HG03103 (cell line): Measurements from ENCODE around the gene SLC37A3.
"Not testable (repeated sequence)": the region's sequence is repeated elsewhere in the genome, so short reads cannot be mapped to it uniquely, and the experiment has no call there.

Experiments
- ATAC-seq: cut with Tn5 transposase; IDR thresholded peaks from one replicate; pipeline ENCODE4 v1.9.1; 2021; ENCODE audit warnings: low read depth; ENCODE audit not compliant: unreplicated experiment

The SLC37A3 gene, protein sequence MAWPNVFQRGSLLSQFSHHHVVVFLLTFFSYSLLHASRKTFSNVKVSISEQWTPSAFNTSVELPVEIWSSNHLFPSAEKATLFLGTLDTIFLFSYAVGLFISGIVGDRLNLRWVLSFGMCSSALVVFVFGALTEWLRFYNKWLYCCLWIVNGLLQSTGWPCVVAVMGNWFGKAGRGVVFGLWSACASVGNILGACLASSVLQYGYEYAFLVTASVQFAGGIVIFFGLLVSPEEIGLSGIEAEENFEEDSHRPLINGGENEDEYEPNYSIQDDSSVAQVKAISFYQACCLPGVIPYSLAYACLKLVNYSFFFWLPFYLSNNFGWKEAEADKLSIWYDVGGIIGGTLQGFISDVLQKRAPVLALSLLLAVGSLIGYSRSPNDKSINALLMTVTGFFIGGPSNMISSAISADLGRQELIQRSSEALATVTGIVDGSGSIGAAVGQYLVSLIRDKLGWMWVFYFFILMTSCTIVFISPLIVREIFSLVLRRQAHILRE

DNA sequence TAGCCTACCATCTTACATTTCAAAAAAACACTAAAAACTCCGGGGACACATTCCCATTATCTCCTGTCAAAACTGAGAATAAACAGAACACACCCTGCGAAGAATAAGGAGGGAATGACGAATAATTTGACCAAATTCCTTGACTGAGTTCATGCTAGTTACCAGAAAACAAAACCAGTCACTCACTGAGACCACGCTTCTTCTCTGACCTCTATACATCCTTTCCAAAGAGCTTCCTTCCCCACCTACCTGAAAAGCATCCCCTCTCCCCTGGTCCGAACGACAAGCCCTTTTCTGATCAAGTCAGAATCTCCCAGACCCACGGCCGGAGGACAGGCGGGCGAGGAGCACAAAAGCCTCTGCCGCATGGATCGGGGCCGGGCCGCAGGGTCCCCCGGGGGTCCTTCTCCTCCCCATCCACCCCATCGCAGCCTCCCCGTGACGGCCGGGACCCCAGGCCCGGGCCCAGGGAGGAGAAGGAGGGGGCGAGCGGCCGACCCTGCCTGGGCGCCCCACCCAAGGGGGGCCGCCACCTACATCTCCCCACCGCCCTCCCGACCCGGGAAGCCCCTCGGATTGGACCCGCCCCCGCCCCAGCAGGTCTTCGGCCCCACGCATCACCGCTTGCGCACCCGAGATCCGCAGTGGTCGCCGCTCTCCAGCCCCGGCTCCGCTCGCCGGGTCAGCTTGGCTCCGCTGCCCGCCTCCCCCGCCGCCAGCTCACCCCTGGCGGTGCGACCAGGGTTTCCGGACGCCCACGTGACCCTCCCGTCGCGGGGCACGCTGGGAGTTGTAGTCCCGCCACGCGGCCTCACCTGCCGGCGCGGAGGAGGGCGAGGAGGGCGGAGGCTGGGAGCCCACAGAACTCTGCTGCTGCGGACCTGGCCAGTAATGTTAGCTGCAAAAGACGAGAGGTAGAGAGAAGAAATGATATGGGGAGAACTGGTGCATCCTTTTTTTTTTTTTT is at the start of gene SLC37A3:
Gene SLC37A3, minus strand, starts transcription at position 747 of the 967 bp plus-strand sequence. CDS start 16,004 bp downstream, outside the sequence.
- ATAC-seq = peak; percentile 95

- no peak for ATAC-seq
Measured at GRCh38 chr7:140447841-140448240, 49.5 kb upstream of the SLC37A3 start.

DNA sequence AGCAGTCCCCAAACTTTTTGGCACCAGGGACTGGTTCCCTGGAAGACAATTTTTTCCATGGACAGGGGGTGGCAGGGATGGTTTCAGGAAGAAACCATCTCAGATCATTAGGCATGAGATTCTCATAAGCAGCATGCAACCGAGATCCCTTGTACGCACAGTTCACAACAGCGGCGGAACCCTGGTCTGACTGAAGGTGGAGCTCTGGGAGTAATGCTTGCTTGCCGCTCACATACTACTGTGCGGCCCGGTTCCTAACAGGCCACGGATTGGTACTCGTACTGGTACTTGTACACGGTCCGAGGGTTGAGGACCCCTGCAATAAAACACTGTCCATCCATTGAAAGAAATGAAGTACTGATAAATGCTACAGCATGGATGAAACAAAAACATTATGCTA is 48.1 kb upstream of the SLC37A3 start:
- ATAC-seq = no peak

GRCh38 chr7:140441519-140441918 is 43.2 kb upstream of the SLC37A3 start:
- ATAC-seq = no peak

DNA sequence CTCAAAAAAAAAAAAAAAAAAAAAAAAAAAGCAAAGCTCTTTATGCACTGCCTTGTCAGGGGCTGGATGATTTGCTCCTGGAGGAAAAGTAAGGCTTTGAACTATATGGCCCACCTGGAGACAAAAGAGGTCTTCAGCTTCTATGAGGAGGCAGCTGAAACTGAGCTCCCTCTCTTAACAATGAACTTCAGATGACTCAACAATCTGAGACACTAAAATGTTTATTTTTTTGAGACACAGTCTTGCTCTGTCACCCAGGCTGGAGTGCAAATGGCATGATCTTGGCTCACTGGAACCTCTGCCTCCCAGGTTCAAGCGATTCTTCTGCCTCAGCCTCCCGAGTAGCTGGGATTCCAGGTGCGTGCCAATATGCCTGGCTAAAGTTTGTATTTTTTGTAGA is 42.3 kb upstream of the SLC37A3 start:
- ATAC-seq = no peak

- ATAC-seq = no peak
Measured at GRCh38 chr7:140439359-140439758, 41.0 kb upstream of the SLC37A3 start.

DNA sequence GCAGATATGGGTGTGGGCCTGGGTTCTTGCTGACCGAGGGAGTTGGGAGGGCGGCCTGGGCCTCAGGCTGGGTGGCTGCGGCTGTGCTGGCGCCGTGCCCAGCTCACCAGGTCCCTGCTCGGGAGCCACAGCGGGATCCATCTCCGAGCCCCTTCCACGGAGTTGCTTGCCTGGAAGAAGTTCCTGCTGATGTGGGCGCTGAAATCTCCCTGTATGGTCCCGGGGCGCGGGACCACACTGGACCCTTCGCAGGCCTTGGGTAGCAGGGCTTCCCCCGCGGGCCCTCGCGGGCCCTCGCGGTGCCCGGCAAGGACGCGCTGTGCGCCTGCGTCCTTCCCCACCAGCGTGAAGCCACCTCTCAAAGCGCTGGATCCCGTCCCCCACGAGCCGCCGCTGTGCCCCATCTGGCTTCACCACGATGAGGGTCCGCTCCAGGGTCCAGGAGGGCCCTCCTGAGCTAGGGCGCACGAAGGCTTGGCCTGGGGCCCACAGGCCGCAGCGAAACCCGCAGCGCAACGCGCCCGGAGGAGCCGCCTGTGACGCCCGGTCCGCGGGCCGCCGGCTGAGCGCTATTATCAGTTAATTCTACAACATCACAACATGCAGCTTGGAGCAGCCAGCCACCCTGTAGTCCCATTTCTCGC is 37.0 kb upstream of the SLC37A3 start:
- ATAC-seq = no peak

DNA sequence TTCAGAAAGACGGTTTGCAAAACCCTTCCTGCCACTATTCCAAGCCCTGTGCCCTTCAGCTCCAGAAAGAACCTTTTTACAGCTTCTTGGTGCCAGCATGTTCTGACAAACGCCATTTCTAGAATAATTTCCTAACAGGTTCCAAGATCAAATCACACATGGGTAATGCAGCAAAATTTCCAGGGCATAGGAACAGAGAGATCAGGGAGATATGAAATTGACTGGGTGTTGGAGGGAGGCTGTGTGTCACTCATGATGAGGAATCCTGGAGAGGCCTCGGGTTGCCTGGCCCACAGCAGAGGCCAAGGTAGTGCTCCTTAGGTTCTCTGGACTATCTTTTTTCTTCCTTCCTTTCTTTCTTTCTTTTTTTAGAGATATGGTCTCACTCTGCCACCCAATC is 35.1 kb upstream of the SLC37A3 start:
- no peak for ATAC-seq

DNA sequence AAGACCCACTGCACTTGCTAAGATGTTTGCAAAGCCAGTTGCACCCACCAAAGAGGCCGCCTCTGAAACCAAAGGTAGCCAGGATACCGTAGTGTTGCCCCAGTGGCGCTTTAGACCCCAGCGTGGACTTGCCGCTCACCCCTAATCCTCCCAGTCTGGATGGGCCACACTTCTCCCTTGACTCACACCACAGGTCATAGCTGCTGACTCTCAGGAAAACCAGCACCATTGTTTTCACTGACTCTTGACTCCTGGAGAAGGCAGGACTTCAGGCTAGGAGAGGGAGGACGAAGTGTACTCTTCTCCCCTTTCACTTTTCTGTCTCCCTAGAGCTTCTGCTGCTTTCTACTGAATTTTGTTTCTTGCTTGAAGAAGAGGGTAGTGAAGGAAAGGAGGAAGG is 27.8 kb upstream of the SLC37A3 start:
- no peak for ATAC-seq

DNA sequence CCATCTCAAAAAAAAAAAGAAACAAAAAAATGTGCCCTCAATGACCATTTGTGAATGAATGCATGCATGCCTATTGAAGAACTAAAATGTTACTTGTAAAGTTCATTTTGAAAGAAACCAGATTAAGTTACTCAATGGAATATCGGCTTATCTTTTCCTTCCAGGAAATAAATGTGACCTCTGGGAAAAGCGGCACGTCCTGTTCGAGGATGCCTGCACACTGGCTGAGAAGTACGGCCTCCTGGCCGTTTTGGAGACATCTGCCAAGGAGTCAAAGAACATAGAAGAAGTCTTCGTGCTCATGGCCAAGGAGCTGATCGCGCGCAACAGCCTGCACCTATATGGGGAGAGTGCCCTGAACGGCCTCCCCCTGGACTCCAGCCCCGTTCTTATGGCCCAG is 27.4 kb upstream of the SLC37A3 start:
- ATAC-seq = no peak

- no peak for ATAC-seq
Measured at GRCh38 chr7:140423501-140423900, 25.2 kb upstream of the SLC37A3 start.

DNA sequence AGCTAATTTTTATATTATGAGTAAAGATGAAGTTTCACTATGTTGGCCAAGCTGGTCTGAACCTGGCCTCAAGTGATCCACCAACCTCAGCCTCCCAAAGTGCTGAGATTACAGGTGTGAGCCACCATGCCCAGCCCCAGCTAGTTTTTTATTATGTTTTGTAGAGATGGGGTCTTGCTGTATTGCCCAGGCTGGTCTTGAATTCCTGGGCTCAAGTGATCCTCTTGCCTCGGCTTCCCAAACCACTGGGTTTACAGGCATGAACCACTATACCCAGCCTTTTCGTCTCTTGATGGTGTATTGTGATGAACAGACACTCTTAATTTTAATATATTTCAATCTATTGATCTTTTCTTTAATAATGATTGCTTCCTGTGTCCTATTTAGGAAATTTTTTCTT is 23.2 kb upstream of the SLC37A3 start:
- no peak for ATAC-seq

DNA sequence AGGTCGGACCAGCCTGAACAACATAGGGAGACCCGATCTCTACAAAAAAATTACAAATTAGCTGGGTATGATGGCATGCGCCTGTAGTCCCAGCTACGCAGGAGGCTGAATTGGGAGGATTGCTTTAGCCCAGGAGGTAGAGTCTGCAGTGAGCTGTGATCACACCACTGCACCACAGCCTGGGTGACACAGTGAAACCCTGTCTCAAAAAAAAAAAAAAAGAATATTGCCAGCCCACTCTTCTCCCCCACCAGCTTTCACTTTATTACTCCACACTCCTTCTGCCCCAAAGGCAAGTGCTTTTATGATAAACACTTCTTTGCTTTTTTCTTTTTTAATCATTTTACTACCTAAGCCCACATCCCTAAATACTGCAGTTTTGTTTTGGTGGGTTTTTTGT is 20.3 kb upstream of the SLC37A3 start:
- no peak for ATAC-seq

GRCh38 chr7:140418156-140418472 is 19.8 kb upstream of the SLC37A3 start:
- not testable (repeated sequence) for ATAC-seq

GRCh38 chr7:140417456-140418155 is 19.3 kb upstream of the SLC37A3 start:
- ATAC-seq = no peak

- ATAC-seq = no peak
Measured at GRCh38 chr7:140416560-140416959, 18.2 kb upstream of the SLC37A3 start.

DNA sequence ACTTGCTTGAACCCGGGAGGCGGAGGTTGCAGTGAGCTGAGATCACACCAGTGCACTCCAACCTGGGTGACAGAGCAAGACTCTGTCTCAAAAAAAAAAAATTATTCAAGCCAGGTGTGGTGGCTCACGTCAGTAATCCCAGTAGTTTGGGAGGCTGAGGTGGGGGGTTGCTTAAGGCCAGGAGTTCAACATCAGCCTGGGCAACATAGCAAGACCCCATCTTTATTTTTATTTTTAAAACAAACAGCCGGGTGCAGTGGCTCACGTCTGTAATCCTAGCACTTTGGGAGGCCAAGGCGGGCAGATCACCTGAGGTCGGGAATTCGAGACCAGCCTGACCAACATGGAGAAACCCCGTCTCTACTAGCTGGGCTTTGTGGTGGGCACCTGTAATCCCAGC is 17.5 kb upstream of the SLC37A3 start:
- not testable (repeated sequence) for ATAC-seq

DNA sequence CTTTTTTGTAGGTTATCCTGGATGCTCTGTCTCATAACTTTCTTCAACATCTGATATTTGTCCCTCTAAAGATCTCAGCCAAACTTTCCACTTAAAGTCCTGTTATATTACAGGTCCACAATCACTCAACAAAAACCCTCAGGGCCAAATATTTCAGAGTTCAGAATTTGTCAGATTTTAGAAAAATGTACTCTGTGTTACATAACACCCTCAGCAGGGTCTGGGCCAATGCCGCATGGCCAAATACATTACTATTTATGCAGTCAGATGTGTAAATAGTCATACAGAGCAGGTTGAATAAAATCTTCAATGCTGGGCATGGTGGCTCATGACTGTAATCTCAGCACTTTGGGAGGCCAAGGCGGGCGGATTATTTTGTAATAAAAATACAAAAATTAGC is 17.0 kb upstream of the SLC37A3 start:
- ATAC-seq = no peak

DNA sequence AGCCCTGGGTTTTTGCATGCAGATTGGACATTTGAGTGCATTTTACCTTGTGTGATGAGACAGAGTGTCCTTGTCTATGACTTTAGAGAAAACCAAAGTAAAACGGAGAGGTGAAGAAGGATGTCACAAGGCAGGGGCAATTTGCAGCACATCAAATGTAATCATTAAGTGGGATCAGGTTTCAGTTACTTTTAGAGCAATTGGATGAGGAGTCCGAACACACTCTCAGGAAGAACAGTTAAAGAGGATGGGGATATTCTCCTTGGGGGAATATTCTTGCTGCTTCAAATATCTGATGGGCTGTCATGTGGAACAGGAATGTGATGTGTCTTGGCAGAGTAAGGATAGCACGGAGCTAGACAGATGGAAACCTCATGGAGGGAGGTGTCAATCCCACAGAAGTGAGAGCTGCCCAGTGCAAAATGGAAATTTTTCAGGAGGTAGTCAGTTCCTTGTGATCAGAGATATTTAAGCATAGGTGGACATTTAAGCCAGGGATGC is 6.3 kb upstream of the SLC37A3 start:
- ATAC-seq = no peak

GRCh38 chr7:140403878-140404564 is 5.7 kb upstream of the SLC37A3 start, which contains the start of gene RAB19:
RAB19 (plus strand) TSS chr7:140404058; CDS start chr7:140407647, 3,589 bp downstream.
- ATAC-seq = no peak
